Skeletal muscle tissue (tissue), 4 donors: ENCODE data around the gene DIAPH2. TPM values are rescaled to one million over a fixed set of nuclear protein-coding genes. Genes with fewer than 3 reads are reported as not detected.

Experiments used
- H3K27ac ChIP-seq: one replicate; pipeline ENCODE4 v1.7.0; 2013; ENCODE audit warnings: mild to moderate bottlenecking, low read depth, low read length, inconsistent platforms
- H3K27me3 ChIP-seq, 3 donors: one replicate each; pipeline ENCODE4 v1.7.0; 2013; ENCODE audit warnings: low read length in 3 of 3; ENCODE audit not compliant: control insufficient read depth in 3 of 3, insufficient read depth in 3 of 3
- H3K36me3 ChIP-seq, 3 donors: one replicate each; pipeline ENCODE4 v1.7.0; 2013; ENCODE audit warnings: low read length in 3 of 3; ENCODE audit not compliant: control insufficient read depth in 3 of 3, insufficient read depth in 3 of 3
- H3K4me1 ChIP-seq, 3 donors: one replicate each; pipeline ENCODE4 v1.7.0; 2013; ENCODE audit warnings: low read length in 3 of 3, mild to moderate bottlenecking in 3 of 3; ENCODE audit not compliant: control insufficient read depth in 3 of 3, insufficient read depth in 3 of 3
- H3K4me3 ChIP-seq, 3 donors: one replicate each; pipeline ENCODE4 v1.7.0; 2013; ENCODE audit warnings: low read length in 3 of 3
- H3K9ac ChIP-seq, 3 donors: one replicate each; pipeline ENCODE4 v1.7.0; 2013; ENCODE audit warnings: low read length in 3 of 3, mild to moderate bottlenecking in 3 of 3, moderate library complexity in 2 of 3, low read depth in 1 of 3
- H3K9me3 ChIP-seq, 3 donors: one replicate each; pipeline ENCODE4 v1.7.0; 2013; ENCODE audit warnings: low read length in 3 of 3; ENCODE audit not compliant: control insufficient read depth in 3 of 3
- total RNA-seq: library from RNA; depleted of rRNA; stranded (reverse); fragments of >200 nt; gene quantifications from one replicate; pipeline ENCODE4 v1.2.3, GENCODE V29; 2014
- donor health status: Osteomylitis.

DIAPH2 gene
- total RNA-seq, 1 donor from 2014 or later = 12.0 TPM

DNA sequence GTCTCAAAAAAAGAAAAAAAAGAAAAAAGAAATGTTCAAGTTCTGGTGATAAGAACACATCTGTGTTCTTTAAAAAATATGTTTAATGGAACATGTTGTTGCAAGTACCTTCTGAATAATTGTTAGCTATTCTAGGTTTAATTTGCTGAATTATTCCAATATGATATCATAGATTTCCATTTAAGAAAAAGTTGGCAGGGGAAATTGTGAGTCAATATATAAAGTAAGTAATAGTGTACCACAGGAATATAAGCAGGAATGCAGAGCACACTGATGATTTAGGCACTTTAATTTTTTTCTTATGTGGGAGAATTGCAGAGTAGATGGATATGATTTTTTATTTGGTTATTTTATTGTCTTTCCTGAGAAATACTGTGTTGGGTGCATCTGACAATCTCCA, 389.8 kb downstream of the DIAPH2 start:
- Histone ChIP-seq H3K9me3 (no peaks in the 10 kb centered on the region), H3K4me3 (no peak overlapping the region), H3K27me3 (no peaks in the 10 kb centered on the region), H3K4me1 (no peaks in the 10 kb centered on the region), H3K36me3 (no peaks in the 10 kb centered on the region), H3K9ac (no peak overlapping the region), H3K27ac (no peak overlapping the region)

DNA sequence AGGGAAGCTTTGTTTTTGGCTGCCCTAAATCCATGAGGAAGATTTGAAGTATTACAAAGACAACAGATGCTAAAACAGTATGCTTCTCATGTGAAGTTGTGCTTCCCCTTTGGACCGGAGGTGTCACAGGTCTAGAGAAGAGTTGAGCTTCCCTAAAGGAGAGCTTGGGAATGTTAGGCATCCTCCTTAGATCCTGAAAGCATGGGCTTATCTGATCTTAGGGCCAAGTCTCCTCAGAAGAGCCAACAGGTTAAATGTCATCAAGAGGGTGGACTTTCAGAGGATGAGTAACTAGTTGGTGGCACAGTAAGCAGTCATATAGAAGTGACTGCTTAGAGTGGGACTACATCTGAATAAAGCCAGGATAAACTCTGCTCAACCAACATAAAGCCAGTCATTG, 404.5 kb downstream of the DIAPH2 start:
- Histone ChIP-seq H3K4me1 (no peaks in the 10 kb centered on the region), H3K4me3 (no peak overlapping the region), H3K9me3 (no peaks in the 10 kb centered on the region), H3K27me3 (no peaks in the 10 kb centered on the region), H3K27ac (no peak overlapping the region), H3K36me3 (no peaks in the 10 kb centered on the region), H3K9ac (no peak overlapping the region)

DNA sequence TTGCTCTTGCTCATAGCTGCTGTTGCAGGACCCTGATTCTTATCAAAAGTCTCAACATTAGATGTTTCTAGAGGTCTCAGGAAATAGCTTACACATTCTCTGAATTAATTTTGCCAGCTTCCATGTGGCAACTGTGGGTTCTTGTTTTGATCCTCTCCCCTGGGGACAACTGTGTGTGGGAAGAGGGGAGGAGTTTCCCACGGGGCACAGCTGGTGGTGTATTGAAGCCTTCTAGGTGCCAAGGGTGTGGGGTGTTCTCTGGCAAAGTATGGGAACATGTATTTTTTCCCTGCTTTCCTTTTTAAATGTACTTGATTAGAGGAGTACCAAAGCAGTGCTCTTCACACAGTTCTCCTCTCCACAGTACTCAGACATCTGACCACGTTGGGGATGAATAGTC, 411.7 kb downstream of the DIAPH2 start:
- no peak overlapping the region for H3K9ac ChIP-seq
- H3K4me1 ChIP-seq = no peaks in the 10 kb centered on the region
- no peak overlapping the region for H3K4me3 ChIP-seq
- H3K36me3 ChIP-seq = no peaks in the 10 kb centered on the region
- no peaks in the 10 kb centered on the region for H3K27me3 ChIP-seq
- no peaks in the 10 kb centered on the region for H3K9me3 ChIP-seq
- H3K27ac ChIP-seq = no peak overlapping the region

DNA sequence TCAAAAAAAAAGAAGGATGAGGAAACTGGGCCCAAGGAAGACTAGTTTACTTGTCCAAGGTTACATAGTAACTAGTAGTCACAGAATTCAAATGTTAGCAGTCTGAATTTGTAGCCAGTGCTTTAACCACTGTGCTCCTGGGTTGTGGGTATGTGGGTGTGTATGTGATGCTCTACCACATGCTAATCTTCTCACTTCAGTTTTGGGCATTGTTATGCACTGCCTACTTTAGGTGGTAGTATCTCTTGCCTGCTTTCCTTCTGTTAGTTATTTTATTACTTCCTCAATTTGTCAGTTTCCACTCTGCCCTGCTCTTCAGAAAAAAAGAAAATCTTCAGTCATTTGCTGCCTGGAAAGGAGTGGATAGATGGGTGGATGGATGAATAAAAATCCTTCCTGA, 418.3 kb downstream of the DIAPH2 start:
- Histone ChIP-seq H3K27ac (no peak overlapping the region), H3K27me3 (no peaks in the 10 kb centered on the region), H3K36me3 (no peaks in the 10 kb centered on the region), H3K9me3 (no peaks in the 10 kb centered on the region), H3K4me1 (no peaks in the 10 kb centered on the region), H3K4me3 (no peak overlapping the region), H3K9ac (no peak overlapping the region)

DNA sequence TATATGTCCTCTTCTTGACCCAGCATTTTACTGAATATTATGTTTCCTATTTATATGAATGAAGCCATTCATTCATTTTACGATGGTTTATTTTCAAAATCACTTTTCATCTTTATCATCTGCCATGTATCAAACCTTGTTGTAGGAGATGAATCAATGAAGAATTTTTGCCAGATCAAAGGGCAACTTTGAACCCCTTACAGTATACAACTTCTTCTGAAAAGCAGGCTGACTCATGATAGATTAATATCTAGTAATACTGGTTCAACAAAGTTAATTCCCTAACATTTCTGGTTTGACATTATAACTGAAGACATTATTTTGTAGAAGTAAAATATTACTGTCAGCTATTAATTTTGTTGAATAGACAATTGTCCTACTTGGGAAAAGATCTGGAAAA, 425.1 kb downstream of the DIAPH2 start:
- Histone ChIP-seq H3K27ac (no peak overlapping the region), H3K4me1 (no peaks in the 10 kb centered on the region), H3K9ac (no peak overlapping the region), H3K27me3 (peaks cover 0 to 4% (median 0%) of the 10 kb centered on the region in 3 donors), H3K4me3 (no peak overlapping the region), H3K9me3 (no peaks in the 10 kb centered on the region), H3K36me3 (no peaks in the 10 kb centered on the region)

DNA sequence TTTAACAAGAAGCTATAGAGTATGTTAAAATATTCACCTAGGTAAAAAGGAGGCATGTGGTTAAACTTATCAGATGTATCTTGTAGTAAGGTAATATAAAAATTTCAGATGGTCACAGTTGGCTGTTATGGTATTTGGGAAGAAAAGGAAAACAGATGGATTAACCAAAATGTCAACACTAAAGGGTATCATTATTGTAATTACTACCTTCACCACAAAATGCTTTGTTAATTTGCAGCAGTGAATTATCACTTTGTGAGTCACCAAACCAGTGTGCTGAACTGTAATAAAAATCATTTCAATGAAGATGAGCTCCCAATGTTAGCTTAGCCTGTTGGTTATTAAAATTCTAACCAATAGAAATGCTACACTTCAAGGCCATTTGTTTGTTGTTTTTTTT, 432.9 kb downstream of the DIAPH2 start:
- Histone ChIP-seq H3K27ac (no peak overlapping the region), H3K36me3 (no peaks in the 10 kb centered on the region), H3K4me3 (no peak overlapping the region), H3K4me1 (no peaks in the 10 kb centered on the region), H3K27me3 (no peaks in the 10 kb centered on the region), H3K9me3 (no peaks in the 10 kb centered on the region), H3K9ac (no peak overlapping the region)

DNA sequence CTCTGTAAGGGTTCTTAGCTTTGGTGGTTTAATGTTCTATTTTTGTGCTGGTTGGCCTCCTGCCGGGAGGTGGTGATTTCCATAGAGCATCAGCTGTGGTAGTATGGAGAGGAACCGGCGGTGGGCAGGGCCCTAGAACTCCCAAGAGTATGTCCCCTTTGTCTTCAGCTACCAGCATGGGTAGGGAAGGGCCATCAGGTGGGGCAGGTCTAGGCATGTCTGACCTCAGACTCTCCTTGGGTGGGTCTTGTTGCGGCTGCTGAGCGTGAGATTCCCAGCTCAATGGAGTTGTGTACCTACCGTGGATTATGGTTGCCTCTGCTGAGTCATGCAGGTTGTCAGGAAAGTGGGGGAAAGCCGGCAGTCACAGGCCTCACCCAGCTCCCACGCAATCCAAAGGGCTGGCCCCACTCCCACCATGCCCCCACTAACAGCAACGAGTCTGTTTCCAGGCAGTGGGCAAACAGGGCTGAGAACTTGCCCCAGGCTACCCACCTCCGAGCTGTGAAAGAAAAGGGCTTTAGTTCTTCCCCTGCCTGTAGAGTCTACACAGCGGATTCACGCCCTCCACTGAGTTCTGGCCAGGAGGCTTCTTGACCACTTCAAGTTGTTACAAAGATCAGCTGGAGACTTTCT, 434.9 kb downstream of the DIAPH2 start:
- Histone ChIP-seq H3K4me3 (no peak overlapping the region), H3K27me3 (no peaks in the 10 kb centered on the region), H3K27ac (no peak overlapping the region), H3K4me1 (no peaks in the 10 kb centered on the region), H3K9me3 (no peaks in the 10 kb centered on the region), H3K36me3 (no peaks in the 10 kb centered on the region), H3K9ac (no peak overlapping the region)

DNA sequence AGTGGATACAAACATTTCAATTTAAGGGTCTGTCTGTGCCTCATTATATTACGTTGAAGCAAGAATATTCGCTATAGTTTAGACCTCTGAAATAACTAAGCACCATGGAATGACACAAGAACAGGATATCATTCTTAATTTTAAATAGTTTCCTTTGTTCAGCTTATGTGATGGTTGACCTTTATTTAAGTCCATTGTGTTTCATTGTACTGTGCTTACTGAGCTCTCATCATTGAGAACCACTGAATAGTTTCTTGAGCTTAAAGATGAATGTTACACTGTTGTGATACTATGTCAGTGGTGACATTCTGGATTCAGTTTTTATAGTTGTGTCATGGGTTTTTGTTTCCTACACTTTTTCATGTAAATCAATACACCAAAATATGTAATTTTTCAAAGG, 438.4 kb downstream of the DIAPH2 start:
- Histone ChIP-seq H3K9ac (no peak overlapping the region), H3K27ac (no peak overlapping the region), H3K36me3 (no peaks in the 10 kb centered on the region), H3K4me1 (no peaks in the 10 kb centered on the region), H3K4me3 (no peak overlapping the region), H3K9me3 (no peaks in the 10 kb centered on the region), H3K27me3 (no peaks in the 10 kb centered on the region)

DNA sequence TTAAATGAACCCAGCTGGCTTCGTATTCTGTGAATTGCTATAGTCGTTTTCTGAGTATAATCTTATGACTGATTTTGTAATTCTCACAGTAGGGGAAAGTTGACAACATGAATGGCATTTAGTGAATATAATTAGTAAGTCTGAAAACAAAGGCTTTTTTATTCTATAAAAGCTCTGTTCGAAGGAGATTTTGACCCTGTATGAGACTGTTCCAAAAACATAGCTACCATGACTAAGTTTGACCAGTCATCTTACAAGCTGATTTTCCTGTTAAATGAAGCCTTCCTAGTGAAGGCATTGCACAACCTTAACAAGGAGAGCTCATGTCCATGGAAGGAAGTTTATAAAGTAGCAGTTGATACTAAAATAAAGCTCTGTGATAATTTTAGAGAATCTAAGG, 441.4 kb downstream of the DIAPH2 start:
- Histone ChIP-seq H3K9me3 (no peaks in the 10 kb centered on the region), H3K4me1 (no peaks in the 10 kb centered on the region), H3K4me3 (no peak overlapping the region), H3K27ac (no peak overlapping the region), H3K27me3 (no peaks in the 10 kb centered on the region), H3K36me3 (no peaks in the 10 kb centered on the region), H3K9ac (no peak overlapping the region)

DNA sequence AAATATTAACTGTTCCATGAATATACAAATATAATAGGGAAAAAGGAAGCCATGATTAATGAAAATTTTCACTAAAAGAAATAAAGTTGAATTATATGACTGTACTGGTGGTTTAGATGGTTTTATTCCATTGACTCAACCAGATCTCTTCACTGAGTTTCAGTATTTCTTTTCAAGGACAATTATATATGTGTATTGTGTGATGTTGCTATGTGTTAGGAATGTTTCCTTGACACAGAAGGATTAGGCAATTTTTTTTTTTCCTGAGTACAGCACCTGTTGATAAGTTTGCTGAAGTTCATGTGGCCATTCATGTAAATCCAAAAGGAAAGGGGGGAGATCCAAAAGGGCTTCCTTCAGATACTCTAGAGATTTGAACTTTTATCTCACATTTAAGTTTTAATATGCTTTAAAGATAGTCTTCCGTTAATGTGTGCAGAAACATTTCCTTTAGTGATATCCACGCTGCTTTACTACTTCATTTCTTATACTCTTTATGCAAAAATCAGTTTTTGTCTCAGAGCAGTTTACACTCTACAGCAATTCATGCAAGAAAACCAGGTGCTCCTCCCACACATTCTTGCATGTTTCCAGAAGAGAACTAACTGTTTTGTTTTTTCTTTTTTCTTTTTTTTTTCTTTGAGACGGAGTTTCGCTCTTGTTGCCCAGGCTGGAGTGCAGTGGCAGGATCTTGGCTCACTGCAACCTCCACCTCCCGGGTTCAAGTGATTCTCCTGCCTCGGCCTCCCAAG, 448.2 kb downstream of the DIAPH2 start:
- no peak overlapping the region for H3K27ac ChIP-seq
- H3K36me3 ChIP-seq = no peaks in the 10 kb centered on the region
- H3K9ac ChIP-seq = no peak overlapping the region
- H3K4me1 ChIP-seq = no peaks in the 10 kb centered on the region
- no peak overlapping the region for H3K4me3 ChIP-seq
- H3K27me3 ChIP-seq = no peaks in the 10 kb centered on the region
- H3K9me3 ChIP-seq = no peaks in the 10 kb centered on the region
